GM10248 (cell line): ENCODE data around the gene CHP2.
A peak's percentile ranks its signal among the peaks of the same experiment; 100 is the strongest.

Experiments
- CTCF ChIA-PET: fragments of 300-600 bp; sonication (Branson Sonifier 250); formaldehyde crosslinking; extraction: SDS; loops from one replicate; lab custom pipeline; 2021; ENCODE audit warnings: antibody characterized with exemption; lab: Yijun Ruan, JAX
- POLR2A ChIA-PET: fragments of 350-650 bp; sonication (Branson Sonifier 250); formaldehyde crosslinking; extraction: SDS; loops from one replicate; lab custom pipeline; 2020; ENCODE audit warnings: antibody characterized with exemption; lab: Yijun Ruan, JAX
- DNase-seq: peaks from one replicate; pipeline ENCODE4 v3.0.0; 2012; ENCODE audit errors: extremely low spot score
- CTCF ChIP-seq: IDR thresholded peaks from 2 replicates; pipeline ENCODE4 v1.5.1; 2012; ENCODE audit warnings: mild to moderate bottlenecking, low read depth; ENCODE audit errors: extremely low read depth, missing control alignments, control extremely low read depth

The CHP2 gene

GRCh38 chr16:23796941-23797340 is 42.1 kb downstream of the CHP2 start:
- CTCF ChIA-PET: interaction anchor here (0.7 to 2.2 kb wide), 11 partner anchors 13 to 708 kb away, joined by 3 to 8 read pairs (median 4); no protein-coding TSS in a partner anchor
- POLR2A ChIA-PET: no interaction called here
- no peak for DNase-seq
- no peak for TF ChIP-seq CTCF

- peak; percentile 71 for DNase-seq
- TF ChIP-seq CTCF: peak; percentile 95
- ChIA-PET CTCF (interaction anchor here (0.6 to 9.1 kb wide), 31 partner anchors 9 to 703 kb away, joined by 3 to 132 read pairs (median 4); no protein-coding TSS in a partner anchor), POLR2A (no interaction called here)
Measured at GRCh38 chr16:23801378-23801777, 46.6 kb downstream of the CHP2 start.

- CTCF ChIA-PET: interaction anchor here (0.6 to 9.1 kb wide), 40 partner anchors 9 to 702 kb away, joined by 3 to 132 read pairs (median 5); partner anchors contain the start of gene PRKCB
- no peak for DNase-seq
- POLR2A ChIA-PET: no interaction called here
- TF ChIP-seq CTCF: no peak
Measured at GRCh38 chr16:23802776-23803175, 48.0 kb downstream of the CHP2 start.

GRCh38 chr16:23803591-23804123 is 48.8 kb downstream of the CHP2 start:
- CTCF ChIA-PET: interaction anchor here (0.6 to 9.1 kb wide), 42 partner anchors 8 to 702 kb away, joined by 3 to 132 read pairs (median 5); partner anchors contain the start of gene PRKCB
- TF ChIP-seq CTCF: peak; percentile 85
- POLR2A ChIA-PET: no interaction called here
- DNase-seq: peak; percentile 82

- ChIA-PET POLR2A (no interaction called here), CTCF (interaction anchor here (1.3 to 9.1 kb wide), 5 partner anchors 14 to 697 kb away, joined by 3 to 132 read pairs (median 7); no protein-coding TSS in a partner anchor)
- no peak for DNase-seq
- TF ChIP-seq CTCF: no peak
Measured at GRCh38 chr16:23807028-23807427, 52.2 kb downstream of the CHP2 start.
